HG03066 (cell line): Measurements from ENCODE around the gene ATP6V1C2.

Source experiments
- ATAC-seq: cut with Tn5 transposase; IDR thresholded peaks from one replicate; pipeline ENCODE4 v1.9.1; 2021; ENCODE audit warnings: low read depth; ENCODE audit not compliant: unreplicated experiment

The ATP6V1C2 gene

GRCh38 chr2:10830641-10831399, 109.4 kb downstream of the ATP6V1C2 start:
- no peak for ATAC-seq

DNA sequence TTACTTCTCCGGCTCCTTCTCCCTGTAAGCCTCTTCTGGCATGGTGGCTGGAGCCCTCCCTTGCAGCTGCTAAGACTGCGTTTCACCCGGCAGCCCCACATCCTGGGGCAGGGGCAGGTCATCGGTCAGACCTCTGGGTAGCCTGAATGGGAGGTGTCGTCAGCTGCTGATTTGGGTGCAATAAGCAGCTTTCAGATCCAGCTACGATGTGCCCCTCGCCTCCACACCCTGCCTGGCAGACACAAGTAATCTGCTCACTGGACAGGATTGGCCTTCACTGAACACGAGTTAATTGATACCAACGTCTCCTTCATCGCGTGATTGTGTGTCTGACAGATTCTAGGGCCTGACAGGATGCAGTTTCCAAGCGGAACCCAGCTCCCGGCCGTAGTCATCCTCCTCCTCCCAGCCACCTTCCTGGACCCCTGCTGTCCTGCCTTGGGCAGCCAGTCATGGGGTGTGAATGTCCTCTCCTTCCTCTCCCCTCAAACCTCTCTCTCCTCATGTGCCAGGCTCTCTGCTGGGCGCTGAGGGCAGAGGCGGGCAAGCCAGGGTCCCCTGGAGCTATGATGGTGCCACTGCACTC, 110.1 kb downstream of the ATP6V1C2 start:
- no peak for ATAC-seq

GRCh38 chr2:10832203-10832936, 110.9 kb downstream of the ATP6V1C2 start:
- peak; percentile 85 for ATAC-seq

DNA sequence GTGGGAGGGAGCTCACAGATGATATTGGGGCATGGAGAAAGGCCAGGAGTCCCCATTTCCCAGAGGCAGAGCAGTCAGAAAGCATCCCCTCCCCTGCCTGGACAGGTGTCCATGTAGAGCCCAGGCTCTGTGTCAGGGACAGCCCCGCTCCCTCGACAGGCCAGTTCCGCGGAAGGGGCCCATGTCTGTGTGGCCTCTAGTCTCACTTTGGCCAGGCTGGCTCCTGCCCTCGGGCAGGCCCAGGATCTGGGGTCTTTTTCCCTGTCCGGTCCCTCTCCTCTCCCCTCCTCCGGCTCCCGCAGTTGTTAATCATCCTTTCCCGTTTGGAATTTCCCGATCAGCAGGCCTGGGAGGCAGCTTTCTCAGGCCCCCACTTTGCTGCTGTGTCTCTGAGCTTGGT, 111.6 kb downstream of the ATP6V1C2 start:
- no peak for ATAC-seq

GRCh38 chr2:10834068-10834655, 112.7 kb downstream of the ATP6V1C2 start:
- ATAC-seq: no peak
